HG03175 (cell line): ENCODE data around the gene IL12RB1.

Experiments
- ATAC-seq: cut with Tn5 transposase; IDR thresholded peaks from one replicate; pipeline ENCODE4 v1.9.1; 2021; ENCODE audit warnings: mild to moderate bottlenecking, moderate library complexity; ENCODE audit not compliant: unreplicated experiment

IL12RB1 gene

DNA sequence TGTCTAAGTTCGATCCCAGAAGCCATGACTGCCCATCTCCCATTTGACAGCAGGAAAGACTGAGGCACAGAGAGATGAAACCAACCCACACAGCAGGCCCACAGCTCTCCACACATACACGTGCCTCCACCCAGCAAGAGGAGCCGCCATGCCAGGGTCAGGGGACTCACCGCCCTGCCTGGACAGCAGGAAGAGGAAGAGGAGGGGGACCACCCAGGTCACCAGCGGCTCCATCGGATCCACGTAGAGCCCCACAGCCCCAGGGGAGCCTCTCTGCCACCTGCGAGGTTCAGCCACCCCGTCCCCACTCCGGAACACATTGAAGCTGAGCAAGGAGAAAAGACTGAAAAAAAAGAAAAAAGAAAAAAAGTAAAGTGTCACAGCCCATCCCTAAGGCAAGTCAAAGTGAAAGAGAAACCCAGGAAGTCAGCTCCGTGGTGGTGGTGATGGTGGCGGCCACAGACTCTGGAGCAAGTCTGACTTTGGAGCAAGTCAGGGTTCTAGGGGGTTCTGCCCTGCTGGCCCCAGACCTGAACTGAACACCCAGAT is at the start of gene IL12RB1:
Gene IL12RB1, minus strand, starts transcription at position 345 of the 549 bp plus-strand sequence. Its CDS starts 111 bp downstream, at position 234.
- no peak for ATAC-seq

DNA sequence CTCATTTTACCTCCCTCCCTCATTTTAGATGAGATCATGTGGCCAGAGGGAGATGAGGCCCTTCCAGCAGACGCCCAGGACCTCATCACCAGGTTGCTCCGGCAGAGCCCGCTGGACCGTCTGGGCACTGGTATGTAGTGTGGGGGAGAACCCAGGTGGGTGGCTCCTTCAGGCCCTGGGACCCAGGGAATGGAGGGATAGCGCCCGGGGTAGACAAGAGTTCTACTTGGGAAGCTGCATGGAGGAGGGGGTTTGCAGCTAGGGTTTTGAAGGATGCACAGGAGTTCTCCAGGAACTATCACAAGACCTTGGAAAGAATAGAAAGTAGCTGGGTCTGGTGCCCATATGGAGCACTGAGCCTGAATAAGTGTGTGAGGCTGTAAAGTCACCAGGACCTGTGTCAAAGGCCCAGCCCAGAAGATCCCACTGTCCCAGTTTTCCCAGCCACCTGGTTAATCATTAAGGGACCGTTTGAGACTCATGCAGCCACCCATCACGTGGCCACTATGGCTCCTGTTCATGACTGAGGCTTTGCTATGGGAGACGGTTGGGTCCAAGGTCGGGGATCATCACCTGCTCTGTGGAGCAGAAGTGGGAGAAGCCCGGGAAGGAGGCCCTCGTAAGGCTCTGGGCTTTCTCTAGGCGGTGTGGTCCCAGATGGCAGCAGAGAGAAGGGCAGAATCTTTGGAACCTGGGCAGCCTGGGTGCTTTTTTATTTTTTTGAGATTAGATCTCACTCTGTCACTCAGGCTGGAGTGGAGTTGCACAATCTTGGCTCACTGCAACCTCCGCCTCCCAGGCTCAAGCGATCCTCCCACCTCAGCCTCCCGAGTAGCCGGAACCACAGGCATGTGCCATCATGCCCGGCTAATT is 49.2 kb upstream of the IL12RB1 start:
- no peak for ATAC-seq

DNA sequence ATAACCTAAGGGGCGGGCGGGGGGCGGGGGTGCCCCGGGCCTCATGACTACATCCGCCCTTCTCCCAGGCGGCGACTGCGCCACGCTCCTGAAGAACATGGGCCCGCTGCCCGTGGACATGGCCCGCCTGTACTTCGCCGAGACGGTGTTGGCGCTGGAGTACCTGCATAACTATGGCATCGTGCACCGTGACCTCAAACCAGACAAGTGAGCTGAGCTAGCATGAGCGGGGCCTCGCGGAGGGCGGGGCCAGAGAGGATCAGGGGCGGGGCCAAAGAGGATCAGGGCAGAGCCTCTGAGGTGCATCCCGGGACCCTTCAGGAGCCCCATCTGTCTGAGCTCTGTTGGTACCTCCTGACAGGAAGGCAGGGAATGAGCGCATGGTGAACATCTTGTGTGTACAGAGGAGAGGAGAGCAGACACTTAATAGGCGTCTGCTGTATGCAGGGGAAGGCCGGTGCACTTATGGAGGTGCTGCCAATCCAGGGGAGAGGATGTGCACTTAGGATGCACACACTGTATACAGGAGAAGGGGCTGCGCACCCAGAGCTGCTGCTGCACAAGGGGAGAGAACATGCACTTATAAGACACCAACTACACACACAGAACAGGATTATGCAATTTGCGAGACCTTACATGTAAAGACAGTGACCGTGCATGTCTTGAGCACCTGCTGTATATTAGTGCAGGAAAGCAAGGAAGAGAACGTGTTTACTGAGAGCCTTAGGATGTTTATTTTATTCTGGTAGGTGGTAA is 45.3 kb upstream of the IL12RB1 start:
- no peak for ATAC-seq

DNA sequence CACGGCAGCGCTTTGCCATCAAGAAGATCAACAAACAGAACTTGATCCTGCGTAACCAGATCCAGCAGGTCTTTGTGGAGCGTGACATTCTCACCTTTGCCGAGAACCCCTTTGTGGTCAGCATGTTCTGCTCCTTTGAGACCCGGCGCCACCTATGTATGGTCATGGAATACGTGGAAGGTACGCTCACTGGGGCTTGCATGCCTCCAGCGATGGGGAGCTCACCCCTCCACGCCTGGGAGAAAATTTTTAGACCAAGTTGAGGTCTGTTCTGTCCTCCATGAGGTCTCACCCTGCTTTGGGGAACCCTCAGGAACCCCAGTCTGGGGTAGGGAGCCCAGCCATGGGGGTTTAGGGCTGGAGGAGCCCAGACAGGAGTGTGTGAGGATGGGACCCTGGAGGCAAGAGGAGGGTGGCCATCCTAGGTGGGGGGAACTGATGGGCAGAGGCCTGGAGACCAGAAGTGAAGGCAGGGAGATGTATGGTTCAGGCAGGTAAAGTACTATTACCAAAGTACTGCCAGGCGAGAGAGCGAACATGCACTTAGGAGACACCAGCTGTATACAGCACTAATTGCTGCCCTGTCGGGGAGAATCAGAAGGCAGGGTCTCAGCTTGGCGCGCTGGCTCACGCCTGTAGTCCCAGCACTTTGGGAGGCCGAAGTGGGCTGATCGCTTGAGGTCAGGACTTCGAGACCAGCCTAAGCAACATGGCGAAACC is 43.9 kb upstream of the IL12RB1 start:
- no peak for ATAC-seq

DNA sequence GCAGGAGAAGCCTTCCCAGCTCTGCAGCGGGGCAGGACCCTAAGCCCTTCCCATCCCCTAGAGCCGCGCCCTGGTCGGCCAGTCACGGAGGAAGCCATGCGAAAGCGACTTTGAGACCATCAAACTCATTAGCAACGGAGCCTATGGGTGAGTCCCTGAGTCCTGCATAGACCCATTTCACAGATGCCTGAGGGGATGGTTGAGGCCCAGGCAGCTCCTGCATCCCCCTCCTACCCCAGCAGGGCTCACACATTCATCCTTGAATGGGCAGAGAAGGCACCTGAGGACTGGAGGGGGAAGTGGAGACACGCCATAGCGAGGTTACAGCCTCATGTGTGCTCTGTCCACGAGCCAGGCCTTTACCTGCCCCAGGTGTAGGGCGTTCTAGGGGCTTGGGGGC is 42.1 kb upstream of the IL12RB1 start:
- no peak for ATAC-seq

DNA sequence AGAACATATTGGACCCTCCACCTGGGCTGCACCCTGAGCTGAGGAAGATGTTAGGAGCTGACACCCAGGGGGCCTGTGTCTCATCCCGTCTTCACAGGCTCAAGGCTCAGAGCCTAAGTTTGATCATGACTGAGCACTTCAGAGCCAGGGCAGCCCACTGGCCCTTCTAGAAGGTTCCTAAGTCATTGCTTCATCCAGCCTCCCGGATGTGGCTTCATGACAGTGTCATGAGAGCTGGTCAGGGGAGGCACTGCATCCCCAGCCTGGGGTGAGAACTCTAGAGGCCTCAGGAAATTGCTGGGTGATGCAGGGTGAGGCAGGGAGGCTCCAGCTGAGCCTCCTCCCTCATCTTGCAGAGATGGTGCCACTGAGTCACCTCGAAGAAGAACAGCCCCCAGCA is 41.3 kb upstream of the IL12RB1 start:
- ATAC-seq = no peak

DNA sequence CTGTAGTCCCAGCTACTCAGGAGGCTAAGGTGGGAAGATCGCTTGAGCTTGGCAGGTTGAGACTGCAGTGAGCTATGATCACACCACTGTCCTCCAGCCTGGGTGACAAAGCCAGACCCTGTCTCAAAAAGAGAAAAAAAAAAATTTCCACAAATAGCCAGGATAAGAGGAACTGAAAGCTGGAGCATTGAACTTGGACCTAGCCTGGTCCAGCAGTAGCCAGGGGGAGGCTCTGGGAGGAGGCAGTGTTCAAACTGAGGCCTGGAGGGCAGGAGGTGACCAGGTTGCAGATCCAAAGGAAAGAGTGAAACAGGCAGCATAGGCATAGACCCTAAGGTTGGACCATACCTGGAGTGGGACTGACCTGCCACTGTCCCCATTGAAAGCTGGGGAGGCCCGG is 39.4 kb upstream of the IL12RB1 start:
- ATAC-seq = no peak

DNA sequence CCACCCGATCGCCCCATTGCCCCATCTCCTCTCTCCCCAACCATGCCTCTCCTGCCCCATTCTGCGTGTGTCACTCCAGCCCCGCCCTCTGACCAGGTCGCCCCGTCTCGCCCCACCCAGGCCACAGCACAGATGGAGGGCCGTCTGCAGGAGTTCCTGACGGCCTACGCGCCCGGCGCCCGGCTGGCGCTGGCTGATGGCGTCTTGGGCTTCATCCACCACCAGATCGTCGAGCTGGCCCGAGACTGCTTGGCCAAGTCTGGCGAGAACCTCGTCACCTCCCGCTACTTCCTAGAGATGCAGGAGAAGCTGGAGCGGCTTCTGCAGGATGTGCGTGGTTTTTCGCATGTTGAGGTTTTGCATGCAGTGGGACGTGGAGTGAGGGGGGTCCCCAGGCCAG is 37.1 kb upstream of the IL12RB1 start:
- ATAC-seq = no peak

DNA sequence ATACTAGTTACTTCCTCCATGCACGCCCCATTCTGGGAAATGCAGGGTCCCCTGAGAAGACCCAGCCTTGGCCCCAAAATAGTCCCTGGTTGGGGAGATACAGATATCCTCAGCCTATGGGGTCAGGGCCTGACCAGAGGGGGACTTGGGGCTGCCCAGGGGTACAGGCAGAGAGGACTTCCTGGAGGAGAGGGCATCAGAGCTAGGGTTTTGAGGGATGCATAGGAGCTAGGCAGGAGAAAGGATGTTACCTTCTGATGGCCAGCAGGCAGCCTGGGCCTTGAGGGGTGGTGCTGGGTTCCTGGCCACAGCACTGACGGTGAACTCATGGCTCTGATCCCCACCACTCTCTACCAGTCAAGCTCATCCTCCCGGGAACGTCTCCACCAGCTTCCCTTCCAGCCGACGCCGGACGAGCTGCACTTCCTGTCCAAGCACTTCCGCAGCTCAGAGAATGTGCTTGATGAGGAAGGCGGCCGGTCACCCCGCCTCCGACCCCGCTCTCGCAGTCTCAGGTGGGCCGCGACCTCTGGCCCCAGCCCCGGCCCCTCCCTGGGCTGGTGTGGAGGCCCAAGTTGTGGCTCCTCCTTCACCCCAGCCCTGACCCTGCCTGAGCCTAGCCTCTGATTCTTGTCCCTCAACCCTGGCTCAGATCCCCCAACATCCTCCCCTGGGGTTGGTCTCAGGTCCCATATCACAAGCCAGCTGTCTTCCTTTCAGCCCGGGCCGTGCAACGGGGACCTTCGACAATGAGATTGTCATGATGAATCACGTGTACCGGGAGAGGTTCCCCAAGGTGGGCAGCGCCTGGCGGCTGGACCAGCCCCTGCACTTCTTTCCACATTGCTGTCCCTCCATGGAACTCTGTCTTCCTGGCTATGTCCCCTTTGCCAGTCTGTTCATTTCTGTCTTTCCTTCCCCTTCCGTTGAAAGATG is 36.4 kb upstream of the IL12RB1 start:
- ATAC-seq = no peak

DNA sequence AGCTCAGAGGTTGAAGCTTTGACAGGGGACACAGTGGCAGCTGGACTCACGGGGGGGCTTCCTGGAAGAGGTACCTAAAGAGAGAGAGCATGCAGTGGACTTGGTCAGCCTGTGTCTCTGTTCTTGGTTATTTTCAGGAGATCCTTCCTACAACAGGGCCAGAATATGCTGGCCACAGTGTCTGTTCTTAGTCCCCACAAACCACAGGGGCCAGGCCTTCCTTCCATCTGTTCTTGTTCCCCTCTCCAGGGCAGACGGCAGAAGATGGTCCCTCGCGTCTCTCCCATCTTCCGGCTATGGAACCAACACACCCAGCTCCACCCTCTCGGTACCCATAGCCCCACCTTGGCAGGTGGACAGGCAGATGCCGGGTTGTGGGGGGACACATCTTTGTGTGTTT is 35.7 kb upstream of the IL12RB1 start:
- no peak for ATAC-seq

DNA sequence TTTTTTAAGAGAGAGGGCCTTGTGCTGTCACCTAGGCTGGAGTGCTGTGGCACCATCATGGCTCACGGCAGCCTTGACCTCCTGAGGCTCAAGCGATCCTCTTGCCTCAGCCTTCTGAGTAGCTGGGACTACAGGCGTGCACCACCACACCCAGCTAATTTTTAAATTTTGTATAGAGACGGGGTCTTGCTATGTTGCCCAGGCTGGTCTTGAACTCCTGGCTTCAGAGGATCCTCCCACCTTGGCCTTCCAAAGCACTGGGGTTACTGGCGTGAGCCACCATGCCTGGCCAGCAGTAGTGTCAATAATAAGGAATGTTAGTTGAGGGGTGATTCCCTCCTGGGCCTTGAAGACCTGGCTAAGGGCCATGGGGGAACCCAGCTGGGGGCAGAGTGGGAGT is 34.4 kb upstream of the IL12RB1 start:
- ATAC-seq = no peak

DNA sequence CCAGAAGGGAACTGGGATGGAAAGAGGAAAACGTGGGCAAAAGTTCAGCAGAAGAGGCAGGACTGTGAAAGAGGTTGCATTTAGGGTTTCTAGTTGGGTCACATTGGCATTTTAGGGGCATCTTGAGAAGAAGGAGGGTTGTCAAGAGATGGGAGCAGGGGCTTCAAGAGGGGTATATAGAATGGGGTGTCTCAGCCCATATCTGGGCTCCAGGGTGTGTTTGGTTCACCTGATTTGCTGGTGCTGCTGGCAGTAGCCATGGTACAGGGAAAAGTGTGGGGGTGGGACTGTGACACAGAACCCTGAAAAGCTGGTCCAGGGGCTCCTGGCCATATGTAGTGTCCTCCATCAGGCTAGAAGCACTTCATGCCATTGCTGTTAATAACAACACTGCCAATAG is 33.4 kb upstream of the IL12RB1 start:
- ATAC-seq = no peak

DNA sequence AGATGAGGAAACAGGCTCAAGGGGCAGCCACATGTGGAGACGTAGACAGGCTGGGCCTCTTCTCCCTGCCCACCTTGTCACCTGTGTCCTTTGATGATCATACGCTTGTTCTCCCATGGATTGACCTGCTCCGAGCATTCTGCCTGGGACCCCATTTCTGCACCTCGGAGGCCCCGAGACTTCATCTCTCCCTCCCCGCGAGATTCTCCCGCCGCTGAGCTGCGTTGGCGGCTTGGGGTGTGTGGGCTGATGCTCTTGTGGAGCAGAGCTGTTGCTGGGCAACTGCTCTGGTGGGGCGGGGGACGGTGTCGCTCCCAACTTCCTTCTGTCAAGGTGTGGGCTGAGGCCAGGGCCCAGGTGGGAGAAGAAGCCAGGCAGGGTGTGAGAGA is 33.0 kb upstream of the IL12RB1 start:
- ATAC-seq = no peak

DNA sequence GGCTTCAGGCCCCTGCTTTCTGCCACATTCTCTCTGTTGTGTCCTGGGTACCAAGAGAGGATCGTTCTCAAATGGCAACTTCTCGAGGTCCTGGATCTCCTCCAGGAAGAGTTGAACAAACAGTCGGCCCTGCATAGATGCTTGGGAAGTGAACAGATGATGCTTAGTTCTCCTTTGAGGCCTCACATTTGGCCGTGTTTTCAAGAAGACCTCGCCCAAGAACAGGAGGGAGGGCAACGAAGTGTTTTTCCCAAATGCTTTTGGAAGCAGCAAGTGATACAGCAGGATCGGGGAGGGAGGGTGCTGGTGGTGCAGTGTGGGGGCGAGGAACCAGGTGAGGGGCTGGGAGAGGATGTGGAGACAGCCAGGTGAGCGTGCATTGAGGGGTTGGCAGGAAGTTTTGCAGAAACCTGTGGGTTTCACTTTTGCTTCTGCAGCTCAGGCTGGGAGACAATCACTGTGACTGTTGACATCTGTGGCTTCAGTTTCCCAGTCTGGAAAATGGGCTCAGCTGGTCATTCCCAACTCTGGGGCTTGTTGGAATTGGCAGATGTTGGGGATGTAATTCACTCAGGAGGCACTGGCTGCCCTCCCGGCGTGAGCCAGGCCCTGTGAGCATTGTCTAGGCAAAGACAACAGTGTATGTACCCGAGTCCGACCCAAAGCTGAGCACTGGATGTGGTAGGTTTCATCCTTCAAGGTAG is 32.4 kb upstream of the IL12RB1 start:
- ATAC-seq = no peak

DNA sequence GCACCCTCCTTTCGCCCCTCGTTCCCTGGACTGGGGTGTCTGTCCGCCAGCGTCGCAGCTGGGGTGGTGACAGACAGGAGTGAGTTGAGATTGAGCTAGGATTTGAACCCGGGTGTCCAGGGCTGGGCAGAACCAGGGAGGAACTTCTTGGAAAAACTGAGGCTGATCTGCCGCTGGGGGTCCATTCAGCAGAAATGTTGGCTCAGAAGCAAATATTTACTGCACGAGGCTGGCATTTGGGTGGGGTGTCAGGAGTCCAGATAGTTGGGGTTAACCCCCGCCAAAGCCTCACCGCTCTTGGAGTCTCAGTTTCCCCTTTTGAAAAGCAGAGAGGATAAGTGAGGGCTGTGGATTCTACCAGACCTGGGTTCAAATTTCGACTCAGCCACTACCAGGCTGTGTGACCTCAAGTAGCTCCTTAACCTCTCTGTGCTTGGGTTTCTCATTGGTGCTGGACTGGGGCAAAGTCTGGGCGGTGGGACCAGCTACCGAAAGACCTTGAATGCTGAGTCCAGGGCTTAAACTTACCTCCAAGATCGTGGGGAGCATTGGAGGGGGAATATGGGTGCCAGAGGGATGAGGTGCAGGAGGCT is 31.8 kb upstream of the IL12RB1 start:
- ATAC-seq = no peak

DNA sequence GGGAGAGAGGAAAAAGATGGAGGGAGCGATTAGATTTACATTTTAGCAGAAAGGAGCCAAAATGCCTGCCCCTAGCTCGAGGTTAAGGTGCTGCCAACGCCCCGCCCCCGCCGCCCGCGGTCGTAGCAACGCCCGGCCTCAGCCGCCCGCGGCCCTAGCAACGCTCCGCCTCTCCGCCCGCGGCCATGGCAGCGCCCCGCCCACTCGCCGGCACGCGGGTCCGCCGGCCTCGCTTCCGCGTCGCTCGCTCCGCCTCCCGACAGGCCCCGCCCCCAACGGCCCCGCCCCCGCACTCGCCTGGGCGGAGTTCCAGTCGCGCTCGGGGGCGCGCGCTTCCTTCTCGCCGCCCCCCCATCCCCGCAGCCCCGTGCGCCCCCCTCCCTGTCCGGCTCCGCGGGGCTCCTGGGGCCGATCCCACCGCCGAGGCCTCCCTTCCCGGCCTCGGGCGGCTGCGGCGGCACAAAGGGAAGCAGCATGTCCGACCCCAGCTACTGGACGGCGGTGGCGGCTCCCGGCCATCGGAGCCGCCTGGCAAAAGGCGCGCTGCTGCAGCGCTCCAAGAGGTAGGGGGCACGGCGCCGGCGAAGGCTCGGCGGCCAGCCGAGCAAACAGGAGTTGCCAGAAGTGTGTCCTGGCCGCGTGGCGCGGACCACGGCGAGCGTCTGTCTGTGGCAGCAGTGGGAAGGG is 31.1 kb upstream of the IL12RB1 start:
- ATAC-seq = peak; percentile 86

DNA sequence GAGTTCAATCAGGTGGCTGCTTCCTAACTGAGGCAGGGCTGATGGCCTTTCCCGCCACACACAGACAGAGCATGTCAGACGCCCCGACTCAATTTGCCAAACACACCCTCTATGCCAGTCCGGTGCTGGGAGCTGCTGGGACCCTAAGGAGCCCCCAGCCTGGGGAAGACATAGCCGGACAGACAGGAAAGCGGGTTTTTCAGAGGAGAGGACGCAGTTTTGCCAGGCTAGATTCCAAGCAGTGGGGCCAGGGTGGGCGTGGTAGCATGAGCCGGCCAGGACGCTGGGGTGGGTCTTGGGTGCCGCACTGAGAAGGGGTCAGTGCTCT is 30.6 kb upstream of the IL12RB1 start:
- ATAC-seq = no peak

DNA sequence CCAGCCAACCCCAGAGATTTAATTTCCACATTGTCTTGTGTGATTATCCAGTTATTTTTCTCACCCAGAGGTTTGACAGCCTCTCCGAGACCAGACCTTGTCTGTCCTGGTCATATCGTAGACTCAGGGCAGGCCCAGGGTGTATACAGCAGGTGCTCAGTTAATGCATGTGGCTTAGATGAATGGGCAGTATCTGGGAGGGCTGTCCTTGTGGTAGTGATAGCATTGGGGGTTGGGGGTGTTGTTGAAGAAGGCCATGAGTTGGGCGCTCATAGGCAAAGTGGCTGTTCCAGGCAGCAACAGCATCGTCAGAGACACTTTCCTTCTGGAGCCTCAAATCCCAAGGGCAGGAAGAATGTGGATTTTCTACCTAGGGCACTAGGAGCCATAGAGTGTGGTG is 27.7 kb upstream of the IL12RB1 start:
- no peak for ATAC-seq

DNA sequence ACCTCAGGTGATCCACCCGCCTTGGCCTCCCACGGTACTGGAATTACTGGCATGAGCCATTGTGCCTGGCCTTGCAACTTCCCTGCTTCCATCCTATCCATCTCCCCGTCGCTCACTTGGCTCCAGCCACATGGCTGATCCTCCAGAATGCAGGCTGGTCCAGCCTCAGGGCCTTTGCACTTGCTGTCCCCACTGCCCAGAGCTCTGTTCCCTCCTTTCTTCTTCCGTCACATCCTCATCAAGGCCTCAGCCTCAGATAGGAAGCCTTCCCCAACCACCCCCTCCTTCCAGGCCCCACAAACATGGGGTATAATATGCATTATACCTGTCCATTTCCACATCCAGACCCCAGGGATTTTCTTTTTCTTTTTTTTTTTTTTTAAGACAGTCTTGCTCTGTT is 27.1 kb upstream of the IL12RB1 start:
- ATAC-seq = no peak
